Ectodermal cell (in vitro differentiated cells): ENCODE results near the gene ABHD17A.

Source experiments
- H3K27ac ChIP-seq: 2 replicates; pipeline ENCODE4 v1.7.0; 2013; ENCODE audit warnings: mild to moderate bottlenecking, low read depth, low read length; ENCODE audit not compliant: insufficient read depth, poor library complexity, severe bottlenecking
- H3K27me3 ChIP-seq: 2 replicates; pipeline ENCODE4 v1.7.0; 2013; ENCODE audit warnings: mild to moderate bottlenecking, low read length; ENCODE audit not compliant: insufficient read depth, control insufficient read depth, poor library complexity, severe bottlenecking
- H3K36me3 ChIP-seq: one replicate; pipeline ENCODE4 v1.7.0; 2013; ENCODE audit warnings: low read length; ENCODE audit not compliant: control insufficient read depth, insufficient read depth
- H3K4me1 ChIP-seq: one replicate; pipeline ENCODE4 v1.7.0; 2013; ENCODE audit warnings: low read length; ENCODE audit not compliant: control insufficient read depth, insufficient read depth
- H3K4me3 ChIP-seq: 2 replicates; pipeline ENCODE4 v1.7.0; 2013; ENCODE audit warnings: low read depth, low read length, control low read depth; ENCODE audit not compliant: insufficient read depth
- H3K9me3 ChIP-seq: 2 replicates; pipeline ENCODE4 v1.7.0; 2013; ENCODE audit warnings: mild to moderate bottlenecking, low read length, moderate library complexity; ENCODE audit not compliant: control insufficient read depth
- WGBS, 2 experiments: methylation state at CpG; one replicate each; pipeline ENCODE4 v1.1.7; 2013; ENCODE audit warnings: missing lambda C conversion rate in 2 of 2; 5-methylcytosine and 5-hydroxymethylcytosine counted together

ABHD17A gene

DNA sequence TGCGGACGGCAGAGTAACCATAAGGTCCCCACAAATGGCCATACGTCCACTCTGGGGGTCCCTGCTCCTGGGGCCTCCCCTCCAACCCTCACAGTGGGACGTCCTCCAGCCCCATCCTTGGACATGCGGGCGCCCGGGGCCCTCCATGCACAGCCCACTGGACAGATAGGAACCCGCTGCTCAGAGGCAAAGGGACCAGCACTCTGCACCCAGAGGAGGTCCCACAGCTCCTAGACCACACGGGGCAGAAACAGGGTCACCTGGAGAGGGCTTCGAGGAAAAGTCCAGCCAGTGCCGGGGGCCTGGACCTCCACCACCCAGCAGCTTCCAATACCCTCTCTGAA, 48.1 kb downstream of the ABHD17A start:
- WGBS, 2 experiments: 86 to 88% methylated on average over 11 of the region's 11 CpGs

DNA sequence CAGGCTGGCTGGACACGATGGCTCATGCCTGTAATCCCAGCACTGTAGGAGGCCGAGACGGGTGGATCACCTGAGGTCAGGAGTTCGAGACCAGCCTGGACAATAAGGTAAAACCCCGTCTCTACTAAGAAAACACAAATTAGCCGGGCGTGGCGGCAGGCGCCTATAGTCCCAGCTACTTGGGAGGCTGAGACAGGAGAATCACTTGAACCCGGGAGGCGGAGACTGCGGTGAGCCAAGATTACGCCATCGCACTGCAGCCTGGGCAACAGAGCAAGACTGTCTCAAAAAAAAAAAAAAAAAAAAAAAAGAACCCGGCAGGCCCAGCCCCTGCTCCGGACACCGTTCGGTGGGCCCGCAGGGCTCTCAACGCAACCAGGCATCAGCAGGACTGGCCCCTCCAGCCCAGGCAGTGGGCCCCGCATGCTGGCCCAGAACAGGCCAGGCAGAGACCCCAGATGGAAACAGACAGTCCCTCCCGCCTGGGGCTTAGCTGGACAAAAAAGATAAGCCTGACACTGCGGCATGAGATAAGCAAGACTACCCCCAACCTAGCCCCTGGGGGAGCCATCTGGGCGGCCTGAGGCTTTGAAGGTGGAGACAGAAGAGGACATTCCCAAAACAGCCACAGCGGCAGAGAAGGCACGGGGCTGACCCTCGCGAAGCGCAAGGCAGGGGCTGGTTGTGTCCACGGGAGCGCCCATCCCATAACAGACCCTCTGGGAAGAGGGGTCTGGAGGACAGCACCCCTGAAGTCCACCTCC, 48.7 kb downstream of the ABHD17A start:
- H3K9me3 ChIP-seq: no peaks in the 10 kb centered on the region
- no peaks in the 10 kb centered on the region for H3K36me3 ChIP-seq
- no peak overlapping the region for H3K4me3 ChIP-seq
- H3K27me3 ChIP-seq: no peaks in the 10 kb centered on the region
- no peak overlapping the region for H3K27ac ChIP-seq
- peaks cover 29% of the 10 kb centered on the region for H3K4me1 ChIP-seq
- 93 to 95% methylated on average over 31 of the region's 31 CpGs for WGBS, 2 experiments

More for the DNA sequence above, 48.1 kb downstream of the ABHD17A start:
- H3K9me3 ChIP-seq: no peaks in the 10 kb centered on the region
- H3K27ac ChIP-seq: no peak overlapping the region
- H3K4me3 ChIP-seq: no peak overlapping the region
- H3K4me1 ChIP-seq: peaks cover 29% of the 10 kb centered on the region
- H3K27me3 ChIP-seq: no peaks in the 10 kb centered on the region
- no peaks in the 10 kb centered on the region for H3K36me3 ChIP-seq

DNA sequence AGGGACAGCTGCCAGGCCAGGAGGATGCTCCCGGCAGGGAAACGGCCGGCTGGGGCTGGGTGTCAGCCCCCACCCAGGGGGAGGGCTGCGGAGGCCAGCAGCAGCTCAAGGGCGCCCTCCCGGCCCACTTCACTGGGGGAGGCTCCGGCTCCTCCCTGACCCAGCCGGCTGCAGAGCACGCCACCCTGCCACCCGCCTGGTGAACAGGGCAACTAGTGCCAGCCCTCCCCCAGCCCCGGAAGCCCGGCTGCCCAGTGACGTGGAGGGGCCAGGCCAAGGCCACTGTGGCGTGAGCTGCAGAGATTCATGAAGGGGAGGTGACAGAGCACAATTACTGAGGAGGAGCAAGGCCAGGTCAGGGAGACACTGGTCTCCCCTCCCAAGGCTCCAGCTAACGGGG, 51.8 kb downstream of the ABHD17A start:
- Histone ChIP-seq H3K36me3 (no peaks in the 10 kb centered on the region), H3K9me3 (no peaks in the 10 kb centered on the region), H3K4me3 (no peak overlapping the region), H3K4me1 (peaks cover 9% of the 10 kb centered on the region), H3K27me3 (no peaks in the 10 kb centered on the region), H3K27ac (no peak overlapping the region)
- 90 to 91% methylated on average over 15 of the region's 15 CpGs for WGBS, 2 experiments

DNA sequence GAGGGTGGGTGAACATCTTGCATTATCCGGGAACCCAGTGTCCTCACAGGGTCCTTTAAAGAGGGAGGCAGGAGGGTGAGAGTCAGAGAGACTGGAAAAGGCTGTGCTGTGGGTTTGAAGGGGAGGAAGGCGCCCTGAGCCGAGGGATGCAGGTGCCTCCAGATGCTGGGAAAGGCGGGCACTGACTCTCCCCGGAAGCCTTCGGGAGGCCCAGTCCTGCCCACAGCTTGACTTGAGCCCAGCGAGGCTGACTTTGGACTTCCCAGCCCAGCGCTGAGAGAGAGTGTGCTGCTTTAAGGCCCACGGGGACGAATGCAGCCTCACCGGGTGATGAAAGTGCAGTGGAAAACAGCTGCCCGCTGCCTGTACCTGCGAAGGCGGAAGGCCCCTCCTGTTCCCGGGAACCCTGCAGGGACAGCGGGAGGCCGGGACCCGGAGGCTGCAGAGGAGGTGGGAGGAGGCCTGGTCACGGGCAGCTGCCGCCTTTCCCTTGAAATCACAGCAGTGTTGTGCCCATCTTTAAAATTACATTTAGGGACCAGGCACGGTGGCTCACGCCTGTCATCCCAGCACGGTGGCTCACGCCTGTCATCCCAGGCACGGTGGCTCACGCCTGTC, 53.1 kb downstream of the ABHD17A start:
- no peak overlapping the region for H3K27ac ChIP-seq
- H3K36me3 ChIP-seq: no peaks in the 10 kb centered on the region
- H3K9me3 ChIP-seq: no peaks in the 10 kb centered on the region
- H3K4me1 ChIP-seq: peaks cover 8% of the 10 kb centered on the region
- H3K4me3 ChIP-seq: no peak overlapping the region
- WGBS, 2 experiments: 89 to 91% methylated on average over 26 of the region's 26 CpGs
- no peaks in the 10 kb centered on the region for H3K27me3 ChIP-seq

DNA sequence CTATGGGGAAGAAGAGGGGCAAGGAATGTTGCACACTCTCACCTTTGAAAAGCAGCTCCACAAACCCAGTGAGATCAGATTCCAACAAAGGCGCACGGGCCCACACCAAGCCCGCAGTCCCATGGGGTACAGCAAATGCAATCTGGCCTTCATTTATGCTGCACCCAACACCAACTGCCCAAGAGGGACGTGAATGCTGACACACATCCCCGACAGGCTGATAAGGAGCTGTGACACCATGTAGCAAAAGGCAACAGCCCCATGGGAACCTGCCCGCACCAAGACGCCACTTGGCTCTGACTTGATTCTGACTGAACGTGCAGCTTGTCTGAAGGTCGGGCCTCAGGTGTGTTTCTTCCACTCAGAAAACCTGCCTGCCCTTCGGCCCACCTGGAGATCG, 54.3 kb downstream of the ABHD17A start:
- Histone ChIP-seq H3K9me3 (no peaks in the 10 kb centered on the region), H3K36me3 (no peaks in the 10 kb centered on the region), H3K4me3 (no peak overlapping the region), H3K27me3 (no peaks in the 10 kb centered on the region), H3K27ac (no peak overlapping the region), H3K4me1 (peaks cover 14% of the 10 kb centered on the region)
- 95 to 96% methylated on average over 11 of the region's 11 CpGs for WGBS, 2 experiments

DNA sequence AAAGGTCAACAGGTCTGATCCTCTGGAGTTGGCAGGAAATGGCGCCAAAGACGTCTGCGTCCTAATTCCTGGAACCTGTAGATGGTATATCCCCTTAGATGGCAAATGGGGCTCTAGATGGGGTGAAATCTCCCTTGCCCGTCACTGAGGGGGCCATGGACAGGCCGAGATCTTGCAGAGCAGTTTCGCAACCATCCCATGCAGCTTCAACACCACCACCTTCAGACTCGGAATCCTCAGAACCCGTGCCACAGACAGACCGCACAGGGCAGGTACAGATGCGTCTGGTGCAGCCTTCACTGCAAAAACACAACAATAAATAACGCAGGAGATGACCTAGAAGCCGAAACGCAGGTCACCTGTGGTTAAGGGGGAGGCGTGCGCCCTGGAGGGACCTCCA, 54.7 kb downstream of the ABHD17A start:
- Histone ChIP-seq H3K4me1 (peaks cover 14% of the 10 kb centered on the region), H3K27me3 (no peaks in the 10 kb centered on the region), H3K36me3 (no peaks in the 10 kb centered on the region), H3K27ac (no peak overlapping the region), H3K4me3 (no peak overlapping the region), H3K9me3 (no peaks in the 10 kb centered on the region)
- 95 to 96% methylated on average over 15 of the region's 15 CpGs for WGBS, 2 experiments

DNA sequence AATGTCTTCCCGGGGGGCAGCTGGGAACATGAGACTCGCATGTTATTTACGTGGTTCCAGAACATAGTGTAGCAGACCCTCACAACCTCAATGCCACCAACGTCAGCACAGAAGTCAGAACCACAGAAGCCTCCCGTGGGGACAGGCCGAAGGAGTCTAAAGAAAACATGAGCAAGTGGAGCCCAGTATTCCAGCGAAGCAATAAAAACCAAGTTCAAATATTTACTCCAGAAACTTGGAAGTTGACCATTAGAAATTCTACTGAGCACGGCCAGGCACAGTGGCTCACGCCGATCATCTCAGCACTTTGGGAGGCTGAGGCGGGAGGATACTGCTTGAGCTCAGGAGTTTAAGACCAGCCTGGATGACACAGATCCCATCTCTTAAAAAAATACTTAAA, 55.3 kb downstream of the ABHD17A start:
- H3K4me1 ChIP-seq: peaks cover 14% of the 10 kb centered on the region
- H3K4me3 ChIP-seq: no peak overlapping the region
- H3K27me3 ChIP-seq: no peaks in the 10 kb centered on the region
- no peak overlapping the region for H3K27ac ChIP-seq
- H3K9me3 ChIP-seq: no peaks in the 10 kb centered on the region
- 96 to 97% methylated on average over 11 of the region's 11 CpGs for WGBS, 2 experiments
- no peaks in the 10 kb centered on the region for H3K36me3 ChIP-seq

DNA sequence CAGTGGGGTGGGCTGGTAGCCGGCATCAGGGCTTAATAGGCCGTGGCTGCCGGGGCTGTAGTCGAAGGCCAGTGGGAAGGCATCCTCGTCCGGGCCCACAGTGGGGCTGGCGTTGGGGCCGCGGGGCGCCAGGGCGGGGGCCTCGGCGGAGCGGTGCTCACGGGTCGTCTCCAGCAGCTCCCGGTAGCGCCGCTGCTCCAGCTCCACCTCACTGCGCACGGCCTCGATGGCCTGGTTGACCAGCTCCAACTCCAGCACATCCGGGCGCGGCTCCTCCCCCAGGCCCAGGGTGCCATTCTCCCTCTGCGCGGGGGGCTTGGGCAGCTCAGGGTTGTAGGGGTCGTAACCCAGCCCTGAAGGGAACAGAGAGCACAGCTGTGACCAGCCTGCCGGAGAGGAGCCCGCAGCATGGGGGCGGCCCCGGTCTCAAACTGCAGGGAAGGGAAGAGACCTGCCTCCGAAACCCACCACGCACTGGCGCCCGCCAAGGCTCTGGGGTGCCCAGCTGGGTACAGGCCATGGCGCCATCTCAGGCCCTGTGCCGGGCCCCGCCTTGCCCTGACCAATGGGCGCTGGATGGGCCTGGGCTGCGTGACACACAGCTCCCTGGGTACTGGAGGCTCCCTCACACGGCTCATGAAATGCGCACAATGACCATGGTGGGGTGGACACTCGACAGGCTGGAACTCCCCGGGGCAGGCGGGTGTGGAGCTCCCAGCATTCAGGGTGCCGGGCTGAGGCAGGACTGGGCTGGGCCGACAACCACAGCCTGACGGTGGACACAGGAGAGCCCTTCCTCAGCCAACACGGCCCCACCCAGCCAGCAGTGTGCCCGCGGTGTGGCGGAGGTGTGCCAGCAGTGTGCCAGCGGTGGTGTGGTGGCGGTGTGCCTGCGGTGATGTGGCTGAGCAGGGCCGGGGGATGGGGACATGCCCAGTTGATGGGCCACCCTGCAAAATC, 56.7 kb downstream of the ABHD17A start:
- H3K9me3 ChIP-seq: no peaks in the 10 kb centered on the region
- no peaks in the 10 kb centered on the region for H3K27me3 ChIP-seq
- H3K4me1 ChIP-seq: peaks cover 14% of the 10 kb centered on the region
- no peak overlapping the region for H3K4me3 ChIP-seq
- WGBS, 2 experiments: 94% methylated on average over 57 of the region's 57 CpGs
- H3K27ac ChIP-seq: no peak overlapping the region
- no peaks in the 10 kb centered on the region for H3K36me3 ChIP-seq

DNA sequence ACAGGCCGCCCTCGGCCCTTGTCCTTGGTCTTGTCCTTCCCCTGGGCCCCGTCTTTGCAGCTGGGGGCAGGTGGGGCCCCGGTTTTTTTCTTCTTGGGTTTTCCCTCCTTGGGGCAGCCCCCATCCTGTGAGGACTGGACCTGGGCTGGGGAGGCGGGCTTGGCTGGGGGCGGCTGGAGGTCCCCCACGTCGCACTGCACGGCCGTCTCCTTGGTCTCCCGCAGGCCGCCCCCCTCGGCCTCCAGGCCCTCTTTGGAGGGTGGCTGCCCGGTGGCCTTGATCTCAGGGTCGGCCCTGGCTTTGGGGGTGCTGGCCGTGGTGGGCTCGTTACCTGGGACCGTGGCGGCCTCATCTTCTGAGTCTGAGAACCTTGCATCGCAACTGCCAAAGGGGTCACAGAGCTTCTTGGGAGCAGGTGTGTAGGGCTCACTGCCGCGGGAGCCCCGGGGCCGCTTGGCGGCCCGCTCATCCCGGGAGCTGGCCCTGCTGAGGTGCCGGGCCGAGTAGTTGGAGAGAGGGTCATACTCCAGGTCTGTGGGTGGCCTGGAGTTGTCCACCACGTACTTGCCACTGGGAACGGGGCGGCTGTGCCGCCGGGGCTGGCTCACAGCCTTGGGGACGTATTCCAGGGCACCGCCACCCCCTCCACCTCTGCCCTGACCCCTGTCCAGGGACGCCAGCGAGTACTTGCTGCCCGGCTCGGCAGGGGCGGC, 57.6 kb downstream of the ABHD17A start:
- Histone ChIP-seq H3K4me1 (peaks cover 14% of the 10 kb centered on the region), H3K27me3 (no peaks in the 10 kb centered on the region), H3K9me3 (no peaks in the 10 kb centered on the region), H3K36me3 (no peaks in the 10 kb centered on the region), H3K27ac (no peak overlapping the region), H3K4me3 (no peak overlapping the region)
- 93% methylated on average over 41 of the region's 41 CpGs for WGBS, 2 experiments
